Measurements from ENCODE around the gene B4GALT2. TPM values are rescaled to one million over a fixed set of nuclear protein-coding genes. Genes with fewer than 3 reads are reported as not detected.

The B4GALT2 gene
- total and polyA plus RNA-seq, 2 donors = 7.3 to 10.3 TPM

DNA sequence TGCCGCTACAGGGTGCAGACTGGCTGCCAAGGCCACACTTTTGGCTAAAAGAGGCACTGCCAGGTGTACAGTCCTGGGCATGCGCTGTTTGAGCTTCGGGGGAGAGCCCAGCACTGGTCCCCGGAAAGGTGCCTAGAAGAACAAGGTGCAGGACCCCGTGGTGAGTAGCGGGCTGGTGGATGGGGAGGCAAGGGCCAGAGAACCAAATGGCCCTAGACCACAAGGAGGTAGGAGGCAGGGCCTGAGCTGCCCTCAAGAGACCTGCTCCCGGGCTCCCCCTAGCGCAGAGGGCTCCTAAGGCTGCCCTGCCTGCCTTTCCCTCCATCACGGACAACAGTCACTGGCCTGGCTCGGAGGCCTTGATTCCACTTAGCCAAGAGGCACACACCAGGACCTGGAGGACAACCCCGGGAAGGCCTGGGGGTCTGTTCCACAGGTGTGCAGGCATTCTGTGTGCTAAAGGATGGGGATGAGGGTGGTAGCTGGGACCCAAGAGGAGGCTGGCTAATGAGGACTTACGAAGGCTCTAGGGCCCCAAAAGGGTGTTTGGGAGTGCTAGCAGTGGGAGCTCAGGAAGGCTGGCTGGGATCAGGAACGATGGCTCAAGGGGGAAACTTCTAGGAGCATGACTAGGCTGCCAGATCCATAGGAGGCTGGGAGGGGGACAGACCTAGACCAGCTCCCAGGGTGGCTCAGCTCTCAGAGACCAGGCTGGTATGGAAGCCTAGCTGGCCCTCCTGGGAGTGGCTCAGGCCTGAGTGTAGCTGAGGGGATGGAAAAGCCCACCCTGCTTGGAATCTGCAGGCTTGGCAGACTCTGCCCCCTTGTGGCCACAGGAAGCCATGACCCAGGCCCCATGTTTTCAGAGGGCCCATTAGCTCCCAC lies 44.7 kb upstream of the B4GALT2 start:
- peak in 5 of 9 donors; percentile 17 to 52 (median 33) for DNase-seq (ENCODE audit: low read depth in 6 of 9, low spot score in 9 of 9)
- H3K4me1 ChIP-seq (ENCODE audit: control insufficient read depth in 2 of 2, insufficient read depth in 2 of 2, low read length in 2 of 2) = peaks cover 6 to 16% of the 10 kb centered on the region in 2 donors
- 37% methylated on average over 13 of the region's 13 CpGs for WGBS

GRCh38 chr1:43934986-43935324 lies 44.1 kb upstream of the B4GALT2 start:
- Histone ChIP-seq H3K4me1 (ENCODE audit: control insufficient read depth in 2 of 2, insufficient read depth in 2 of 2, low read length in 2 of 2) (peaks cover 6 to 16% of the 10 kb centered on the region in 2 donors), H3K36me3 (ENCODE audit: control insufficient read depth in 2 of 2, insufficient read depth in 2 of 2, low read length in 1 of 2) (no peaks in the 10 kb centered on the region), H3K27ac (ENCODE audit: low read depth in 1 of 2, low read length in 1 of 2) (no peak overlapping the region)

More for the DNA sequence above, 44.7 kb upstream of the B4GALT2 start:
- H3K9me3 ChIP-seq (ENCODE audit: control insufficient read depth in 2 of 2, insufficient read depth in 1 of 2, low read length in 1 of 2) = peaks cover 0 to 3% of the 10 kb centered on the region in 2 donors
- no peak overlapping the region for H3K4me3 ChIP-seq (ENCODE audit: low read length in 2 of 2)
- no peaks in the 10 kb centered on the region for H3K36me3 ChIP-seq (ENCODE audit: control insufficient read depth in 2 of 2, insufficient read depth in 2 of 2, low read length in 1 of 2)
- peaks cover 20 to 58% of the 10 kb centered on the region in 2 donors for H3K27me3 ChIP-seq (ENCODE audit: control insufficient read depth in 2 of 2, insufficient read depth in 1 of 2, low read length in 1 of 2)
- no peak overlapping the region for H3K27ac ChIP-seq (ENCODE audit: low read depth in 1 of 2, low read length in 1 of 2)

DNA sequence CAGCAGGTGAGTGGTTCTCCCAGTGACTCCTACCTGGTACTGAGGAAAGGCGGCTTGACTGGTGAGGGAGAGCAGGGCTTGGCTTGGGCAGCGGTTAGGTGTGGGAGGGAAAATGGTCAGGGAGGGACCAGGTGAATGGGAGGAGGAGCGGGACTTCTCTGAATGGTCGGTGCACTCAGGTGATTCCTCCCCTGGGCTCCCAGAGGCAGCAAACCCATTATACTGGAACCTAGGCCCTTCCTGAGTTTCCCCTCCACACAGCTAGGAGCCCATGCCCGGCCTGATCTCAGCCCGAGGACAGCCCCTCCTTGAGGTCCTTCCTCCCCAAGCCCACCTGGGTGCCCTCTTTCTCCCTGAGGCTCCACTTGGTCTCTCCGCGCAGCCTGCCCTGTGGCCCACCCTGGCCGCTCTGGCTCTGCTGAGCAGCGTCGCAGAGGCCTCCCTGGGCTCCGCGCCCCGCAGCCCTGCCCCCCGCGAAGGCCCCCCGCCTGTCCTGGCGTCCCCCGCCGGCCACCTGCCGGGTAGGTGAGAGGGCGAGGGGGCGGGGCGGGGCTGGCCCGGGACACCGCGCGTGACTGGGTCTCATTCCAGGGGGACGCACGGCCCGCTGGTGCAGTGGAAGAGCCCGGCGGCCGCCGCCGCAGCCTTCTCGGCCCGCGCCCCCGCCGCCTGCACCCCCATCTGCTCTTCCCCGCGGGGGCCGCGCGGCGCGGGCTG lies 43.1 kb upstream of the B4GALT2 start:
- Histone ChIP-seq H3K4me1 (ENCODE audit: control insufficient read depth in 2 of 2, insufficient read depth in 2 of 2, low read length in 2 of 2) (peaks cover 6 to 16% of the 10 kb centered on the region in 2 donors), H3K36me3 (ENCODE audit: control insufficient read depth in 2 of 2, insufficient read depth in 2 of 2, low read length in 1 of 2) (no peaks in the 10 kb centered on the region), H3K4me3 (ENCODE audit: low read length in 2 of 2) (peak overlapping the region in 1 of 2 donors; percentile 44), H3K9me3 (ENCODE audit: control insufficient read depth in 2 of 2, insufficient read depth in 1 of 2, low read length in 1 of 2) (peaks cover 0 to 3% of the 10 kb centered on the region in 2 donors), H3K27me3 (ENCODE audit: control insufficient read depth in 2 of 2, insufficient read depth in 1 of 2, low read length in 1 of 2) (peaks cover 20 to 58% of the 10 kb centered on the region in 2 donors), H3K27ac (ENCODE audit: low read depth in 1 of 2, low read length in 1 of 2) (no peak overlapping the region)
- DNase-seq (ENCODE audit: low read depth in 6 of 9, low spot score in 9 of 9) = no peak
- WGBS = 13% methylated on average over 48 of the region's 48 CpGs

More at GRCh38 chr1:43934986-43935324, 44.1 kb upstream of the B4GALT2 start:
- H3K27me3 ChIP-seq (ENCODE audit: control insufficient read depth in 2 of 2, insufficient read depth in 1 of 2, low read length in 1 of 2) = peaks cover 20 to 58% of the 10 kb centered on the region in 2 donors
- H3K9me3 ChIP-seq (ENCODE audit: control insufficient read depth in 2 of 2, insufficient read depth in 1 of 2, low read length in 1 of 2) = peaks cover 0 to 3% of the 10 kb centered on the region in 2 donors
- WGBS = 61% methylated on average over 5 of the region's 5 CpGs
- H3K4me3 ChIP-seq (ENCODE audit: low read length in 2 of 2) = no peak overlapping the region
- DNase-seq (ENCODE audit: low read depth in 6 of 9, low spot score in 9 of 9) = no peak

GRCh38 chr1:43936431-43937151 lies 42.4 kb upstream of the B4GALT2 start:
- H3K27ac ChIP-seq (ENCODE audit: low read depth in 1 of 2, low read length in 1 of 2) = no peak overlapping the region
- no peak for DNase-seq (ENCODE audit: low read depth in 6 of 9, low spot score in 9 of 9)
- 15% methylated on average over 56 of the region's 56 CpGs for WGBS
- H3K36me3 ChIP-seq (ENCODE audit: control insufficient read depth in 2 of 2, insufficient read depth in 2 of 2, low read length in 1 of 2) = no peaks in the 10 kb centered on the region
- H3K9me3 ChIP-seq (ENCODE audit: control insufficient read depth in 2 of 2, insufficient read depth in 1 of 2, low read length in 1 of 2) = peaks cover 0 to 3% of the 10 kb centered on the region in 2 donors
- peak overlapping the region in 1 of 2 donors; percentile 44 for H3K4me3 ChIP-seq (ENCODE audit: low read length in 2 of 2)
- peaks cover 6 to 16% of the 10 kb centered on the region in 2 donors for H3K4me1 ChIP-seq (ENCODE audit: control insufficient read depth in 2 of 2, insufficient read depth in 2 of 2, low read length in 2 of 2)
- H3K27me3 ChIP-seq (ENCODE audit: control insufficient read depth in 2 of 2, insufficient read depth in 1 of 2, low read length in 1 of 2) = peaks cover 20 to 58% of the 10 kb centered on the region in 2 donors

GRCh38 chr1:43937179-43937865 lies 41.7 kb upstream of the B4GALT2 start:
- Histone ChIP-seq H3K4me1 (ENCODE audit: control insufficient read depth in 2 of 2, insufficient read depth in 2 of 2, low read length in 2 of 2) (peaks cover 6 to 16% of the 10 kb centered on the region in 2 donors), H3K36me3 (ENCODE audit: control insufficient read depth in 2 of 2, insufficient read depth in 2 of 2, low read length in 1 of 2) (no peaks in the 10 kb centered on the region)
- WGBS = 97% methylated on average over 8 of the region's 8 CpGs

GRCh38 chr1:43938383-43938782 lies 40.6 kb upstream of the B4GALT2 start:
- H3K27me3 ChIP-seq (ENCODE audit: control insufficient read depth in 2 of 2, insufficient read depth in 1 of 2, low read length in 1 of 2) = peaks cover 19 to 41% of the 10 kb centered on the region in 2 donors
- no peak overlapping the region for H3K4me3 ChIP-seq (ENCODE audit: low read length in 2 of 2)
- H3K4me1 ChIP-seq (ENCODE audit: control insufficient read depth in 2 of 2, insufficient read depth in 2 of 2, low read length in 2 of 2) = peaks cover 6 to 12% of the 10 kb centered on the region in 2 donors
- H3K9me3 ChIP-seq (ENCODE audit: control insufficient read depth in 2 of 2, insufficient read depth in 1 of 2, low read length in 1 of 2) = no peaks in the 10 kb centered on the region
- H3K36me3 ChIP-seq (ENCODE audit: control insufficient read depth in 2 of 2, insufficient read depth in 2 of 2, low read length in 1 of 2) = no peaks in the 10 kb centered on the region
- no peak overlapping the region for H3K27ac ChIP-seq (ENCODE audit: low read depth in 1 of 2, low read length in 1 of 2)
- DNase-seq (ENCODE audit: low read depth in 6 of 9, low spot score in 9 of 9) = no peak
- 96% methylated on average over 10 of the region's 10 CpGs for WGBS

More at GRCh38 chr1:43937179-43937865, 41.7 kb upstream of the B4GALT2 start:
- Histone ChIP-seq H3K4me3 (ENCODE audit: low read length in 2 of 2) (no peak overlapping the region), H3K27me3 (ENCODE audit: control insufficient read depth in 2 of 2, insufficient read depth in 1 of 2, low read length in 1 of 2) (peaks cover 20 to 52% of the 10 kb centered on the region in 2 donors), H3K9me3 (ENCODE audit: control insufficient read depth in 2 of 2, insufficient read depth in 1 of 2, low read length in 1 of 2) (no peaks in the 10 kb centered on the region), H3K27ac (ENCODE audit: low read depth in 1 of 2, low read length in 1 of 2) (no peak overlapping the region)
- DNase-seq (ENCODE audit: low read depth in 6 of 9, low spot score in 9 of 9) = no peak

- Histone ChIP-seq H3K27ac (ENCODE audit: low read depth in 1 of 2, low read length in 1 of 2) (no peak overlapping the region), H3K4me1 (ENCODE audit: control insufficient read depth in 2 of 2, insufficient read depth in 2 of 2, low read length in 2 of 2) (peaks cover 4 to 5% of the 10 kb centered on the region in 2 donors), H3K36me3 (ENCODE audit: control insufficient read depth in 2 of 2, insufficient read depth in 2 of 2, low read length in 1 of 2) (no peaks in the 10 kb centered on the region), H3K9me3 (ENCODE audit: control insufficient read depth in 2 of 2, insufficient read depth in 1 of 2, low read length in 1 of 2) (no peaks in the 10 kb centered on the region), H3K4me3 (ENCODE audit: low read length in 2 of 2) (no peak overlapping the region), H3K27me3 (ENCODE audit: control insufficient read depth in 2 of 2, insufficient read depth in 1 of 2, low read length in 1 of 2) (peaks cover 13 to 35% of the 10 kb centered on the region in 2 donors)
- DNase-seq (ENCODE audit: low read depth in 6 of 9, low spot score in 9 of 9) = no peak
- WGBS = 94% methylated on average over 3 of the region's 3 CpGs
Observed at GRCh38 chr1:43938892-43939587, 40.0 kb upstream of the B4GALT2 start.

- WGBS = 95% methylated on average over 3 of the region's 3 CpGs
- DNase-seq (ENCODE audit: low read depth in 6 of 9, low spot score in 9 of 9) = no peak
Observed at GRCh38 chr1:43942411-43942810, 36.6 kb upstream of the B4GALT2 start.

More at GRCh38 chr1:43942411-43942810, 36.6 kb upstream of the B4GALT2 start:
- H3K9me3 ChIP-seq (ENCODE audit: control insufficient read depth in 2 of 2, insufficient read depth in 1 of 2, low read length in 1 of 2) = peaks cover 0 to 5% of the 10 kb centered on the region in 2 donors
- peaks cover 9 to 12% of the 10 kb centered on the region in 2 donors for H3K4me1 ChIP-seq (ENCODE audit: control insufficient read depth in 2 of 2, insufficient read depth in 2 of 2, low read length in 2 of 2)
- H3K4me3 ChIP-seq (ENCODE audit: low read length in 2 of 2) = no peak overlapping the region
- H3K27me3 ChIP-seq (ENCODE audit: control insufficient read depth in 2 of 2, insufficient read depth in 1 of 2, low read length in 1 of 2) = peaks cover 0 to 4% of the 10 kb centered on the region in 2 donors
- H3K27ac ChIP-seq (ENCODE audit: low read depth in 1 of 2, low read length in 1 of 2) = no peak overlapping the region
- H3K36me3 ChIP-seq (ENCODE audit: control insufficient read depth in 2 of 2, insufficient read depth in 2 of 2, low read length in 1 of 2) = no peaks in the 10 kb centered on the region
